CD4-positive, alpha-beta T cell treated with Interleukin-17A for 1 hour (primary cell): Measurements from ENCODE around the gene BRSK2.

Experiments
- DNase-seq: peaks from one replicate; pipeline ENCODE4 v3.0.0-alpha.2; 2020

Gene BRSK2

GRCh38 chr11:1455032-1455762 lies 65.5 kb downstream of the BRSK2 start:
- no peak for DNase-seq

GRCh38 chr11:1455763-1456060 lies 66.0 kb downstream of the BRSK2 start:
- DNase-seq = no peak

GRCh38 chr11:1456176-1456575 lies 66.4 kb downstream of the BRSK2 start:
- no peak for DNase-seq

- no peak for DNase-seq
Measured at GRCh38 chr11:1456596-1457325, 67.0 kb downstream of the BRSK2 start.

GRCh38 chr11:1457326-1457680 lies 67.6 kb downstream of the BRSK2 start:
- no peak for DNase-seq

GRCh38 chr11:1457856-1458255 lies 68.1 kb downstream of the BRSK2 start:
- DNase-seq = no peak

- no peak for DNase-seq
Measured at GRCh38 chr11:1458340-1459218, 68.8 kb downstream of the BRSK2 start.

- DNase-seq = no peak
Measured at GRCh38 chr11:1459219-1459575, 69.5 kb downstream of the BRSK2 start.

- no peak for DNase-seq
Measured at GRCh38 chr11:1459764-1460395, 70.1 kb downstream of the BRSK2 start.

GRCh38 chr11:1460396-1460985 lies 70.8 kb downstream of the BRSK2 start:
- DNase-seq = no peak

- no peak for DNase-seq
Measured at GRCh38 chr11:1460986-1461825, 71.5 kb downstream of the BRSK2 start.

GRCh38 chr11:1461826-1462697 lies 72.3 kb downstream of the BRSK2 start:
- DNase-seq = no peak

GRCh38 chr11:1462698-1462975 lies 72.9 kb downstream of the BRSK2 start:
- DNase-seq = no peak

- no peak for DNase-seq
Measured at GRCh38 chr11:1463056-1463455, 73.3 kb downstream of the BRSK2 start.

- DNase-seq = no peak
Measured at GRCh38 chr11:1466784-1467183, 77.0 kb downstream of the BRSK2 start.

- DNase-seq = no peak
Measured at GRCh38 chr11:1467270-1467669, 77.5 kb downstream of the BRSK2 start.

- DNase-seq = no peak
Measured at GRCh38 chr11:1468002-1468401, 78.3 kb downstream of the BRSK2 start.

GRCh38 chr11:1468473-1469066 lies 78.8 kb downstream of the BRSK2 start:
- no peak for DNase-seq

- DNase-seq = no peak
Measured at GRCh38 chr11:1469287-1469910, 79.7 kb downstream of the BRSK2 start.

GRCh38 chr11:1469911-1470680 lies 80.4 kb downstream of the BRSK2 start:
- DNase-seq = no peak
